ENCODE measurements around the gene MPST. TPM values are rescaled to one million over a fixed set of nuclear protein-coding genes. Genes with fewer than 3 reads are reported as not detected.

Gene MPST
- total and polyA plus RNA-seq, 2 donors = 18.2 to 32.1 TPM

GRCh38 chr22:37054600-37055365 is 35.2 kb downstream of the MPST start:
- no peak for DNase-seq (ENCODE audit: low read depth in 6 of 9, low spot score in 9 of 9)
- WGBS = 96% methylated on average over 20 of the region's 20 CpGs
- Histone ChIP-seq H3K36me3 (ENCODE audit: control insufficient read depth in 2 of 2, insufficient read depth in 2 of 2, low read length in 1 of 2) (peaks cover 8 to 24% of the 10 kb centered on the region in 2 donors), H3K4me1 (ENCODE audit: control insufficient read depth in 2 of 2, insufficient read depth in 2 of 2, low read length in 2 of 2) (peaks cover 6 to 34% of the 10 kb centered on the region in 2 donors), H3K27ac (ENCODE audit: low read depth in 1 of 2, low read length in 1 of 2) (peak overlapping the region in 1 of 2 donors; percentile 28), H3K9me3 (ENCODE audit: control insufficient read depth in 2 of 2, insufficient read depth in 1 of 2, low read length in 1 of 2) (peaks cover 0 to 2% of the 10 kb centered on the region in 2 donors), H3K27me3 (ENCODE audit: control insufficient read depth in 2 of 2, insufficient read depth in 1 of 2, low read length in 1 of 2) (peaks cover 0 to 11% of the 10 kb centered on the region in 2 donors), H3K4me3 (ENCODE audit: low read length in 2 of 2) (no peak overlapping the region)

- Histone ChIP-seq H3K9me3 (ENCODE audit: control insufficient read depth in 2 of 2, insufficient read depth in 1 of 2, low read length in 1 of 2) (peaks cover 0 to 2% of the 10 kb centered on the region in 2 donors), H3K27ac (ENCODE audit: low read depth in 1 of 2, low read length in 1 of 2) (no peak overlapping the region), H3K27me3 (ENCODE audit: control insufficient read depth in 2 of 2, insufficient read depth in 1 of 2, low read length in 1 of 2) (peaks cover 0 to 3% of the 10 kb centered on the region in 2 donors), H3K36me3 (ENCODE audit: control insufficient read depth in 2 of 2, insufficient read depth in 2 of 2, low read length in 1 of 2) (peaks cover 8 to 27% of the 10 kb centered on the region in 2 donors), H3K4me3 (ENCODE audit: low read length in 2 of 2) (no peak overlapping the region), H3K4me1 (ENCODE audit: control insufficient read depth in 2 of 2, insufficient read depth in 2 of 2, low read length in 2 of 2) (peaks cover 6 to 43% of the 10 kb centered on the region in 2 donors)
- 98% methylated on average over 13 of the region's 13 CpGs for WGBS
- DNase-seq (ENCODE audit: low read depth in 6 of 9, low spot score in 9 of 9) = no peak
Observed at GRCh38 chr22:37056246-37056645, 36.7 kb downstream of the MPST start.

GRCh38 chr22:37057226-37057625 is 37.7 kb downstream of the MPST start:
- H3K4me1 ChIP-seq (ENCODE audit: control insufficient read depth in 2 of 2, insufficient read depth in 2 of 2, low read length in 2 of 2) = peaks cover 1 to 38% of the 10 kb centered on the region in 2 donors
- no peak for DNase-seq (ENCODE audit: low read depth in 6 of 9, low spot score in 9 of 9)
- H3K9me3 ChIP-seq (ENCODE audit: control insufficient read depth in 2 of 2, insufficient read depth in 1 of 2, low read length in 1 of 2) = peaks cover 0 to 2% of the 10 kb centered on the region in 2 donors
- H3K27me3 ChIP-seq (ENCODE audit: control insufficient read depth in 2 of 2, insufficient read depth in 1 of 2, low read length in 1 of 2) = no peaks in the 10 kb centered on the region
- peaks cover 8 to 27% of the 10 kb centered on the region in 2 donors for H3K36me3 ChIP-seq (ENCODE audit: control insufficient read depth in 2 of 2, insufficient read depth in 2 of 2, low read length in 1 of 2)
- WGBS = 86% methylated on average over 9 of the region's 9 CpGs
- H3K4me3 ChIP-seq (ENCODE audit: low read length in 2 of 2) = no peak overlapping the region
- no peak overlapping the region for H3K27ac ChIP-seq (ENCODE audit: low read depth in 1 of 2, low read length in 1 of 2)

GRCh38 chr22:37057796-37058510 is 38.4 kb downstream of the MPST start:
- Histone ChIP-seq H3K27ac (ENCODE audit: low read depth in 1 of 2, low read length in 1 of 2) (no peak overlapping the region), H3K9me3 (ENCODE audit: control insufficient read depth in 2 of 2, insufficient read depth in 1 of 2, low read length in 1 of 2) (peaks cover 0 to 2% of the 10 kb centered on the region in 2 donors), H3K27me3 (ENCODE audit: control insufficient read depth in 2 of 2, insufficient read depth in 1 of 2, low read length in 1 of 2) (no peaks in the 10 kb centered on the region), H3K36me3 (ENCODE audit: control insufficient read depth in 2 of 2, insufficient read depth in 2 of 2, low read length in 1 of 2) (peaks cover 8 to 30% of the 10 kb centered on the region in 2 donors), H3K4me3 (ENCODE audit: low read length in 2 of 2) (no peak overlapping the region), H3K4me1 (ENCODE audit: control insufficient read depth in 2 of 2, insufficient read depth in 2 of 2, low read length in 2 of 2) (peaks cover 0 to 30% of the 10 kb centered on the region in 2 donors)
- DNase-seq (ENCODE audit: low read depth in 6 of 9, low spot score in 9 of 9) = no peak
- 93% methylated on average over 12 of the region's 12 CpGs for WGBS

- DNase-seq (ENCODE audit: low read depth in 6 of 9, low spot score in 9 of 9) = no peak
- 97% methylated on average over 28 of the region's 28 CpGs for WGBS
- H3K36me3 ChIP-seq (ENCODE audit: control insufficient read depth in 2 of 2, insufficient read depth in 2 of 2, low read length in 1 of 2) = peaks cover 8 to 30% of the 10 kb centered on the region in 2 donors
Observed at GRCh38 chr22:37058917-37059701, 39.6 kb downstream of the MPST start.

GRCh38 chr22:37059876-37060449 is 40.4 kb downstream of the MPST start:
- Histone ChIP-seq H3K27me3 (ENCODE audit: control insufficient read depth in 2 of 2, insufficient read depth in 1 of 2, low read length in 1 of 2) (no peaks in the 10 kb centered on the region), H3K9me3 (ENCODE audit: control insufficient read depth in 2 of 2, insufficient read depth in 1 of 2, low read length in 1 of 2) (peaks cover 0 to 2% of the 10 kb centered on the region in 2 donors), H3K4me3 (ENCODE audit: low read length in 2 of 2) (no peak overlapping the region), H3K27ac (ENCODE audit: low read depth in 1 of 2, low read length in 1 of 2) (no peak overlapping the region), H3K4me1 (ENCODE audit: control insufficient read depth in 2 of 2, insufficient read depth in 2 of 2, low read length in 2 of 2) (peaks cover 0 to 12% of the 10 kb centered on the region in 2 donors), H3K36me3 (ENCODE audit: control insufficient read depth in 2 of 2, insufficient read depth in 2 of 2, low read length in 1 of 2) (peaks cover 8 to 30% of the 10 kb centered on the region in 2 donors)
- DNase-seq (ENCODE audit: low read depth in 6 of 9, low spot score in 9 of 9) = no peak
- WGBS = 83% methylated on average over 9 of the region's 9 CpGs

More at GRCh38 chr22:37058917-37059701, 39.6 kb downstream of the MPST start:
- no peak overlapping the region for H3K4me3 ChIP-seq (ENCODE audit: low read length in 2 of 2)
- H3K27ac ChIP-seq (ENCODE audit: low read depth in 1 of 2, low read length in 1 of 2) = no peak overlapping the region
- H3K27me3 ChIP-seq (ENCODE audit: control insufficient read depth in 2 of 2, insufficient read depth in 1 of 2, low read length in 1 of 2) = no peaks in the 10 kb centered on the region
- peaks cover 0 to 19% of the 10 kb centered on the region in 2 donors for H3K4me1 ChIP-seq (ENCODE audit: control insufficient read depth in 2 of 2, insufficient read depth in 2 of 2, low read length in 2 of 2)
- H3K9me3 ChIP-seq (ENCODE audit: control insufficient read depth in 2 of 2, insufficient read depth in 1 of 2, low read length in 1 of 2) = peaks cover 0 to 2% of the 10 kb centered on the region in 2 donors

- peaks cover 8 to 30% of the 10 kb centered on the region in 2 donors for H3K36me3 ChIP-seq (ENCODE audit: control insufficient read depth in 2 of 2, insufficient read depth in 2 of 2, low read length in 1 of 2)
- peaks cover 0 to 12% of the 10 kb centered on the region in 2 donors for H3K4me1 ChIP-seq (ENCODE audit: control insufficient read depth in 2 of 2, insufficient read depth in 2 of 2, low read length in 2 of 2)
- H3K27me3 ChIP-seq (ENCODE audit: control insufficient read depth in 2 of 2, insufficient read depth in 1 of 2, low read length in 1 of 2) = no peaks in the 10 kb centered on the region
- DNase-seq (ENCODE audit: low read depth in 6 of 9, low spot score in 9 of 9) = no peak
- peaks cover 0 to 2% of the 10 kb centered on the region in 2 donors for H3K9me3 ChIP-seq (ENCODE audit: control insufficient read depth in 2 of 2, insufficient read depth in 1 of 2, low read length in 1 of 2)
- WGBS = 90% methylated on average over 28 of the region's 28 CpGs
- no peak overlapping the region for H3K4me3 ChIP-seq (ENCODE audit: low read length in 2 of 2)
- no peak overlapping the region for H3K27ac ChIP-seq (ENCODE audit: low read depth in 1 of 2, low read length in 1 of 2)
Observed at GRCh38 chr22:37060801-37061610, 41.5 kb downstream of the MPST start.

Measured in thymus (tissue), 11 donors.